HEK293T (cell line): ENCODE measurements around the gene AGPAT2.

ENCODE experiments used
- FOXM1 ChIP-seq: fragments of 450-650 bp; IDR thresholded peaks from 2 replicates; pipeline ENCODE4 v1.6.1; 2017; ENCODE audit warnings: mild to moderate bottlenecking, borderline replicate concordance
- HDGF ChIP-seq: fragments of 450-650 bp; IDR thresholded peaks from 2 replicates; pipeline ENCODE4 v1.6.1; 2017; ENCODE audit warnings: antibody characterized with exemption, borderline replicate concordance
- SUZ12 ChIP-seq: fragments of 450-650 bp; IDR thresholded peaks from 2 replicates; pipeline ENCODE4 v1.6.1; 2016; ENCODE audit warnings: mild to moderate bottlenecking

DNA sequence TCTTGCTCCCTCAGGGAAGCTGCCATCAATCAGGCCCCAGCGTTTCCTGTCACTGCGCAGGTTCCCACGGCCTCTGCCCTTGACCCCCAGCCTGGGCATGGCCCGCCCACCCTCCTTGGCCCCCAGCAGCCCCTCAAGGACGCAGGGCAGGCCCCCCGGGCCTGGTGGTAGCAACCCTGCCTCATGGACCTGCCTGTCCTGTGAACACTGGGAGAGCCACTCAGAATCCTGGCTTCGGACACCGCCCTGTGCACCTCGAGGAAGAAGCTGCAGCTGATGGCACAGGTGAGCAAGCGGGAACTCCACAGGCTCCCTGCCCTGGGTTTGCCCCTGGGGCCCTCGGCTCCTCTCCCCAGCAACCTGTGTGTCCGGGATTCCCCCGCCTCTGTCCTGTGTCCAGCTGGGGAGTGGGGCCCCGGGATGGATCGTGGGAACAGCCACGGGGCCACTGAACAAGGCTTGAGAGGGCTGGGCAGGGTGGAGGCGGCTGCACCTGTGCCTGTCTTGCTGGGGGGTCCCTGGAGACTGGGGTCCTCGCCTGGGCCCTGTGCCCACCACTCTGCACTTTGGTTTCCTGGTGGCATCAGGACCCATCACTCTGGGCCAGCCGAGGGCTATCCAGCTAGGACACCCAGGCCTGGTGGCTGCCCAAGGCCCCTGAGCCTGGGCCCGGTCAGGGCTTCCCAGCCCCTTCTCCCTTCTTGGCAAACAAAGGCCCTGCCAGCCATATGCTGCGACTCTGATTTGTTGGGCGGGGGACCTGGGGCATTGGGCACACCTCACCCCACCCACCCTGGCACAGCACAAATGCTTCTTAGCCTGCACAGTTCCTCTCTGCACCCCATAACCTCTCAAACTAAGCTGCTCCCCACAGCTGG lies 58.0 kb downstream of the AGPAT2 start:
- TF ChIP-seq SUZ12 (no peak), HDGF (no peak), FOXM1 (no peak)
